ENCODE results near the gene DYRK3.

DNA sequence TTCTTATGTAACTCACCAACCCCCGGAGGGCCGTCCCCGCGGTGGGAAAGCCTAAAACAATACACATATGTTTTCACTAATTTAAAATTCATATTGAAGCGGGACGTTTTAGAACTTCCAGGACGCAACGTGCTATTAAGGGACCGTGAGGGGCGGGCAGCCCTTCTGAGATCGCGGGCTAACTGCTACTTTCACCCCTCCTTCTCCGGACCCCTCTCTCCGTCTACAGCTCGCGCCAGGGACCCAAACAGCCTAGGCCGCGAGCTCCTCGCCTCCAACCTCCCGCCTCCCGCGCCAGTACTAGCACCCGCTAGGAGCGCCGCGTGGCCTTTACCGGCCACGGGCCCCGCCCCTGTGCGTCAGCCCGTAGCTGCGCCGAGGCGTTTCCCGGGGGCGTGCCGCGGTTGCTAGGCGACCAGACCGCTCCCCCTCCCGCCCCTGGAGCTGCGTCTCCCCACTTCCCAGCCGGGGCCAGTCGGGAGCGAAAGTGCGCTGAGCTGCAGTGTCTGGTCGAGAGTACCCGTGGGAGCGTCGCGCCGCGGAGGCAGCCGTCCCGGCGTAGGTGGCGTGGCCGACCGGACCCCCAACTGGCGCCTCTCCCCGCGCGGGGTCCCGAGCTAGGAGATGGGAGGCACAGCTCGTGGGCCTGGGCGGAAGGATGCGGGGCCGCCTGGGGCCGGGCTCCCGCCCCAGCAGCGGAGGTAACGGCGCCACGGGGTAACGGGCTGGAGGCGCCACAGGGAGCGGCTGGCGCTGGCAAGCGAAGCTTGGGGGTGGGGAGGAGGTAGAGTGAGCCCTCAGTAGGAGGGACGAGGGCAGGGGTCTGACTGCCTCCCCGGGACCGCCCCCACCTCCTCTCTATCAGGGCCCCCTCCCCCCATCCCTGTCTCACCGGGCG, at the start of gene DYRK3:
- TF ChIP-seq CTCF (IDR thresholded peaks at IDR 0.05) (no peak), POLR2AphosphoS5 (IDR thresholded peaks at IDR 0.05) (peak in 2 of 3 donors; percentile 39 to 83), EP300 (IDR thresholded peaks at IDR 0.05) (no peak)
